HepG2 (cell line): ENCODE measurements around the gene PRCD. TPM values are rescaled to one million over a fixed set of nuclear protein-coding genes. Genes with fewer than 3 reads are reported as not detected.
A peak's percentile ranks its signal among the peaks of the same experiment; 100 is the strongest.

ENCODE experiments used
- ATAC-seq: fragments of 200-7000 bp; cut with Tn5 transposase; 3 replicates; pipeline ENCODE4 v1.9.1; 2020; ENCODE audit warnings: mild to moderate bottlenecking, moderate library complexity
- BruUV-seq: library from RNA; stranded (reverse); fragments of 400-500 nt; replicated peaks from 2 replicates; lab custom pipeline; 2021; lab: Mats Ljungman, UMichigan
- CTCF ChIA-PET: fragments of 300-600 bp; formaldehyde crosslinking; extraction: SDS; loops from one replicate; lab custom pipeline; 2021; ENCODE audit warnings: low total read pairs, inconsistent platforms, low intra/inter-chr PET ratio; lab: Yijun Ruan, JAX
- POLR2A ChIA-PET: fragments of 350-600 bp; sonication (Branson Sonifier 250); formaldehyde crosslinking; loops from one replicate; lab custom pipeline; 2020; ENCODE audit warnings: antibody characterized with exemption, inconsistent platforms; lab: Yijun Ruan, JAX
- DNase-seq: peaks from one replicate; pipeline ENCODE4 v3.0.0-alpha.2; 2015; ENCODE audit warnings: low spot score
- FAIRE-seq: peaks from 3 replicates; lab custom pipeline; 2011; peaks lifted over from hg19 to GRCh38; lab: Jason Lieb, UNC
- H2AFZ ChIP-seq: one replicate; pipeline ENCODE4 v1.6.1; 2011; ENCODE audit warnings: low read length, inconsistent platforms
- H3K27ac ChIP-seq: fragments of 300-600 bp; 3 replicates; pipeline ENCODE4 v1.8.0; 2011; ENCODE audit warnings: mixed run types, mild to moderate bottlenecking, mixed read lengths, low read length, inconsistent platforms; ENCODE audit not compliant: insufficient read depth; ENCODE audit errors: extremely low read length
- H3K27me3 ChIP-seq, 2 experiments: fragments of 200-600 bp in 1 of 2; 2 replicates in 1 of 2; 3 replicates in 1 of 2; pipeline versions ENCODE4 v1.6.0 to v1.8.0; 2011; ENCODE audit warnings: low read length in 2 of 2, mild to moderate bottlenecking in 2 of 2, moderate library complexity in 2 of 2, inconsistent platforms in 1 of 2; ENCODE audit not compliant: insufficient read depth in 2 of 2, control insufficient read depth in 1 of 2
- H3K36me3 ChIP-seq, 2 experiments: fragments of 200-600 bp in 1 of 2; replicated peaks in 1 of 2; 2 replicates in 1 of 2; 3 replicates in 1 of 2; pipeline versions ENCODE4 v1.5.1 to v1.8.0; 2011; ENCODE audit warnings: low read length in 2 of 2, inconsistent platforms in 1 of 2; ENCODE audit not compliant: insufficient read depth in 2 of 2, control insufficient read depth in 1 of 2
- H3K4me1 ChIP-seq: 2 replicates; pipeline ENCODE4 v1.5.1; 2012; ENCODE audit warnings: low read length, inconsistent platforms; ENCODE audit not compliant: insufficient read depth
- H3K4me2 ChIP-seq: 2 replicates; pipeline ENCODE4 v1.6.0; 2011; ENCODE audit warnings: low read depth, low read length, inconsistent platforms
- H3K4me3 ChIP-seq, 3 experiments: fragments of 200-600 bp in 1 of 3; sonication (generic), shearing (Covaris generic) in 1 of 3; replicated peaks in 1 of 3; 2 replicates each; pipeline ENCODE4 v1.5.1; 2011 to 2016; ENCODE audit warnings: low read length in 3 of 3, inconsistent platforms in 2 of 3, low read depth in 2 of 3, mild to moderate bottlenecking in 2 of 3, control low read depth in 1 of 3, mixed read lengths in 1 of 3; ENCODE audit not compliant: insufficient read depth in 1 of 3
- H3K79me2 ChIP-seq: one replicate; pipeline ENCODE4 v1.6.1; 2011; ENCODE audit warnings: low read length, inconsistent platforms; ENCODE audit not compliant: insufficient read depth
- H3K9ac ChIP-seq: 2 replicates; pipeline ENCODE4 v1.6.0; 2011; ENCODE audit warnings: mild to moderate bottlenecking, low read depth, low read length, inconsistent platforms; ENCODE audit not compliant: insufficient read depth
- H3K9me3 ChIP-seq: 2 replicates; pipeline ENCODE4 v1.5.1; 2012; ENCODE audit warnings: mild to moderate bottlenecking, low read length
- H4K20me1 ChIP-seq: 2 replicates; pipeline ENCODE4 v1.6.0; 2011; ENCODE audit warnings: inconsistent platforms, mild to moderate bottlenecking, low read length, moderate library complexity; ENCODE audit not compliant: insufficient read depth
- ATF2 ChIP-seq: sonication (generic); formaldehyde crosslinking; IDR thresholded peaks from 2 replicates; pipeline ENCODE4 v1.4.0; 2020; ENCODE audit warnings: missing genetic modification reagents
- CENPT ChIP-seq: sonication (generic); formaldehyde crosslinking; IDR thresholded peaks from 2 replicates; pipeline ENCODE4 v1.8.0; 2022; ENCODE audit warnings: low read depth, mild to moderate bottlenecking, moderate library complexity, missing genetic modification reagents
- CSRNP1 ChIP-seq: sonication (generic); formaldehyde crosslinking; IDR thresholded peaks from 2 replicates; pipeline ENCODE4 v1.8.1; 2023; ENCODE audit warnings: mild to moderate bottlenecking, missing genetic modification reagents
- GPN1 ChIP-seq: sonication (generic); formaldehyde crosslinking; IDR thresholded peaks from 2 replicates; pipeline ENCODE4 v1.5.1; 2020; ENCODE audit warnings: missing genetic modification reagents, borderline replicate concordance
- KLF15 ChIP-seq: sonication (generic); formaldehyde crosslinking; IDR thresholded peaks from 2 replicates; pipeline ENCODE4 v1.8.1; 2023; ENCODE audit warnings: borderline replicate concordance, mild to moderate bottlenecking, inconsistent platforms, missing genetic modification reagents, mixed read lengths
- MEIS1 ChIP-seq: sonication (generic); formaldehyde crosslinking; IDR thresholded peaks from 2 replicates; pipeline ENCODE4 v1.9.0; 2021; ENCODE audit warnings: mild to moderate bottlenecking, missing genetic modification reagents, moderate library complexity, borderline replicate concordance
- NBN ChIP-seq: fragments of 450-650 bp; conservative IDR thresholded peaks from 2 replicates; pipeline ENCODE4 v1.6.1; 2017
- PRDM15 ChIP-seq: sonication (generic); formaldehyde crosslinking; IDR thresholded peaks from 2 replicates; pipeline ENCODE4 v1.4.0; 2020; ENCODE audit warnings: missing genetic modification reagents
- RBM39 ChIP-seq: fragments of 200-400 bp; formaldehyde crosslinking; IDR thresholded peaks from one replicate; pipeline ENCODE4 v1.6.1; 2018; ENCODE audit warnings: antibody characterized with exemption, mild to moderate bottlenecking, low read depth, low read length; ENCODE audit not compliant: poor library complexity, severe bottlenecking
- RXRB ChIP-seq: IDR thresholded peaks from 2 replicates; pipeline ENCODE4 v1.6.1; 2016; ENCODE audit warnings: borderline replicate concordance, missing genetic modification reagents, missing compliant biosample characterization
- SMARCC2 ChIP-seq: fragments of 450-650 bp; IDR thresholded peaks from 2 replicates; pipeline ENCODE4 v1.6.1; 2017; ENCODE audit warnings: antibody characterized with exemption, mild to moderate bottlenecking
- ZNF24 ChIP-seq: fragments of 450-650 bp; IDR thresholded peaks from 2 replicates; pipeline ENCODE4 v1.6.1; 2017; ENCODE audit warnings: antibody characterized with exemption, mild to moderate bottlenecking
- ZNF296 ChIP-seq: sonication (generic); formaldehyde crosslinking; conservative IDR thresholded peaks from 2 replicates; pipeline ENCODE4 v1.5.0; 2020; ENCODE audit warnings: mild to moderate bottlenecking, missing genetic modification reagents
- ZNF569 ChIP-seq: sonication (generic); formaldehyde crosslinking; IDR thresholded peaks from 2 replicates; pipeline ENCODE4 v1.5.0; 2020; ENCODE audit warnings: mild to moderate bottlenecking, missing genetic modification reagents, moderate library complexity, borderline replicate concordance
- ZNF761 ChIP-seq: sonication (generic); formaldehyde crosslinking; conservative IDR thresholded peaks from 2 replicates; pipeline ENCODE4 v1.4.0; 2020; ENCODE audit warnings: mild to moderate bottlenecking, missing genetic modification reagents
- ZNF891 ChIP-seq: sonication (generic); formaldehyde crosslinking; IDR thresholded peaks from 2 replicates; pipeline ENCODE4 v1.5.0; 2020; ENCODE audit warnings: mild to moderate bottlenecking, missing genetic modification reagents
- WGBS: methylation state at CpG from one replicate; pipeline ENCODE4 v1.1.6; 2017; ENCODE audit warnings: low lambda C conversion rate; 5-methylcytosine and 5-hydroxymethylcytosine counted together
- in situ Hi-C: cut with HindIII; loops from 2 replicates; pipeline ENCODE4 v1.10.0; 2017; ENCODE audit warnings: low pct_unique_long_range_greater_than_20kb; ENCODE audit not compliant: extremely low pct_ligation_motif_present
- intact Hi-C: fragments of 100-400 bp; cut with micrococcal nuclease; formaldehyde crosslinking; loops from one replicate; pipeline ENCODE4 v1.10.0; 2022; ENCODE audit not compliant: unreplicated experiment
- polyA plus RNA-seq, 8 experiments: library from polyadenylated mRNA; depleted of rRNA in 3 of 8; stranded (reverse) in 7 of 8; unstranded in 1 of 8; fragments of >200 nt; fragmentation: Illumina TruSeq in 4 of 8; extraction: Trizol in 4 of 8; gene quantifications; 2 replicates each; pipeline versions ENCODE4 v1.2.1 to v1.2.3, GENCODE V29; 2011 to 2016; ENCODE audit warnings: low read depth in 4 of 8, missing spikeins in 1 of 8, mixed read lengths in 1 of 8; ENCODE audit not compliant: insufficient read depth in 1 of 8
- total RNA-seq, 5 experiments: library from RNA; depleted of rRNA; stranded (reverse); fragments of >200 nt; fragmentation: Illumina TruSeq; extraction: Trizol; gene quantifications; 2 replicates each; pipeline ENCODE4 v1.2.3, GENCODE V29; 2016; ENCODE audit warnings: low read depth in 1 of 5

The PRCD gene
- total and polyA plus RNA-seq, 2 of the 13 experiments (the other 11 are each of a cell fraction or from before 2014, with no cell fraction given): 0.51 TPM; not detected in 1

- Histone ChIP-seq H2AFZ (peak overlapping the region; percentile 81), H3K27me3 (no peaks in the 10 kb centered on the region; a peak in 1 of 5 replicates), H3K36me3 (peaks cover 6 to 25% of the 10 kb centered on the region in 2 experiments), H3K79me2 (peaks cover 50% of the 10 kb centered on the region), H3K27ac (peak overlapping the region; percentile 90), H3K4me3 (peak overlapping the region; percentile 79 to 89 (median 86)), H3K4me2 (peak overlapping the region; percentile 82), H3K4me1 (peaks cover 67% of the 10 kb centered on the region), H3K9me3 (no peaks in the 10 kb centered on the region), H4K20me1 (peaks cover 44% of the 10 kb centered on the region), H3K9ac (peak overlapping the region; percentile 98)
- in situ Hi-C loops (loop anchor here (5.0 kb wide), 1 partner anchor 35 kb away; no protein-coding TSS in a partner anchor), intact Hi-C loops (loop anchor here (5.0 to 10.0 kb wide), 2 partner anchors 55 to 147 kb away; no protein-coding TSS in a partner anchor)
- under 1% methylated on average over 48 of the region's 55 CpGs for WGBS
- ChIA-PET POLR2A (interaction anchor here (0.6 to 6.5 kb wide), 38 partner anchors 9 to 565 kb away, joined by 3 to 129 read pairs (median 5); partner anchors contain the start of genes MXRA7, PRCD and ST6GALNAC2), CTCF (interaction anchor here (1.1 to 2.9 kb wide), 5 partner anchors 24 to 124 kb away, joined by 3 to 19 read pairs (median 8); no protein-coding TSS in a partner anchor)
- peak; percentile 73 for FAIRE-seq
- peak; percentile 95 for ATAC-seq
- peak; percentile 98 for DNase-seq
- BruUV-seq: TSS peak; percentile 87
- TF ChIP-seq ATF2 (CRISPR knock-in tag) (peak; percentile 89), RBM39 (peak; percentile 66), GPN1 (no peak), ZNF761 (CRISPR knock-in tag) (peak; percentile 93; the same call in 1 of the 2 replicates), CSRNP1 (peak; percentile 88), MEIS1 (CRISPR knock-in tag) (peak; percentile 89), CENPT (peak; percentile 42; the same call in 1 of the 2 replicates), NBN (no peak), ZNF296 (0 out of 2 replicates have a peak, but pooled peaks have one; percentile 27), RXRB (CRISPR knock-in tag) (peak; percentile 97), ZNF569 (no peak), SMARCC2 (no peak), ZNF891 (CRISPR knock-in tag) (peak; percentile 88; the same call in 1 of the 2 replicates), KLF15 (CRISPR knock-in tag) (no peak), PRDM15 (CRISPR knock-in tag) (no peak), ZNF24 (no peak)
These were observed 17.7 kb downstream of the PRCD start for GRCh38 chr17:76557368-76558197.
